ACC112 (cell line): Measurements from ENCODE around the gene SETD5.

Experiments used
- H2AFZ ChIP-seq: fragments of 200-600 bp; sonication (generic); one replicate; pipeline ENCODE4 v1.6.0; 2017; ENCODE audit warnings: antibody characterized with exemption, low read length; ENCODE audit not compliant: unreplicated experiment
- H3K27ac ChIP-seq: fragments of 200-600 bp; sonication (generic); 2 replicates; pipeline ENCODE4 v1.5.1; 2014; ENCODE audit warnings: low read depth, mild to moderate bottlenecking, antibody characterized with exemption, low read length, moderate library complexity
- H3K27me3 ChIP-seq: fragments of 200-600 bp; sonication (generic); 2 replicates; pipeline ENCODE4 v1.6.1; 2014; ENCODE audit warnings: mild to moderate bottlenecking, antibody characterized with exemption, low read length, moderate library complexity, mixed read lengths; ENCODE audit not compliant: insufficient read depth
- H3K36me3 ChIP-seq: fragments of 200-600 bp; sonication (generic); 2 replicates; pipeline ENCODE4 v1.6.1; 2016; ENCODE audit warnings: mild to moderate bottlenecking, antibody characterized with exemption, low read length, moderate library complexity, mixed read lengths; ENCODE audit not compliant: insufficient read depth
- H3K4me1 ChIP-seq: fragments of 200-600 bp; sonication (generic); one replicate; pipeline ENCODE4 v1.6.1; 2016; ENCODE audit warnings: low read length, mixed read lengths; ENCODE audit not compliant: insufficient read depth, unreplicated experiment, control insufficient read depth
- H3K4me3 ChIP-seq: fragments of 200-600 bp; sonication (generic); 2 replicates; pipeline ENCODE4 v1.5.1; 2014; ENCODE audit warnings: mild to moderate bottlenecking, low read depth, low read length
- H3K79me2 ChIP-seq: fragments of 200-600 bp; sonication (generic); one replicate; pipeline ENCODE4 v1.6.0; 2016; ENCODE audit warnings: low read length; ENCODE audit not compliant: control insufficient read depth, unreplicated experiment, insufficient read depth

The SETD5 gene

DNA sequence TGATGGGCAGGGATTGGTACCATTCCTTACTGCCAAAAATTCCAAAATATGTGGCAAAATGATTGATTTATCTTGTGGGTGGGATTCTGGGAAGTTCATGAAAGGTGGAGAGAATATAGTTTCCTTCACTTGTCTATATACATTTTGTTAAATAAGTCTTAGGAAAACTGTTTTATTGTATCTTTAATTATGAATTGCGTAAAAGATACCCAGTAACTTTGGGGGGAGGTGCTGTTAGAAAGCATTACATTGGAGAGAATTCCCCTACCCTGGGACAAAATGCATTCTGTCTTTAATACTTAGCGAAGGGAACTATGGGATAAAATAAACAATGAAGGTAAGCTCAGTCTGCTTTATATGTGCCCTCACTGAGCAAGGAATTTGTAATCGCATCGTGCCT is 4.6 kb downstream of the SETD5 start:
- H3K79me2 ChIP-seq, result peaks cover 93% of the 10 kb centered on the region
- no peak overlapping the region for H2AFZ ChIP-seq
- peak overlapping the region; percentile 34; the same call in 1 of the 2 replicates for H3K27ac ChIP-seq
- H3K27me3 ChIP-seq, result no peaks in the 10 kb centered on the region
- H3K4me1 ChIP-seq, result peaks cover 41% of the 10 kb centered on the region
- no peaks in the 10 kb centered on the region for H3K36me3 ChIP-seq
- H3K4me3 ChIP-seq, result peak overlapping the region; percentile 96

DNA sequence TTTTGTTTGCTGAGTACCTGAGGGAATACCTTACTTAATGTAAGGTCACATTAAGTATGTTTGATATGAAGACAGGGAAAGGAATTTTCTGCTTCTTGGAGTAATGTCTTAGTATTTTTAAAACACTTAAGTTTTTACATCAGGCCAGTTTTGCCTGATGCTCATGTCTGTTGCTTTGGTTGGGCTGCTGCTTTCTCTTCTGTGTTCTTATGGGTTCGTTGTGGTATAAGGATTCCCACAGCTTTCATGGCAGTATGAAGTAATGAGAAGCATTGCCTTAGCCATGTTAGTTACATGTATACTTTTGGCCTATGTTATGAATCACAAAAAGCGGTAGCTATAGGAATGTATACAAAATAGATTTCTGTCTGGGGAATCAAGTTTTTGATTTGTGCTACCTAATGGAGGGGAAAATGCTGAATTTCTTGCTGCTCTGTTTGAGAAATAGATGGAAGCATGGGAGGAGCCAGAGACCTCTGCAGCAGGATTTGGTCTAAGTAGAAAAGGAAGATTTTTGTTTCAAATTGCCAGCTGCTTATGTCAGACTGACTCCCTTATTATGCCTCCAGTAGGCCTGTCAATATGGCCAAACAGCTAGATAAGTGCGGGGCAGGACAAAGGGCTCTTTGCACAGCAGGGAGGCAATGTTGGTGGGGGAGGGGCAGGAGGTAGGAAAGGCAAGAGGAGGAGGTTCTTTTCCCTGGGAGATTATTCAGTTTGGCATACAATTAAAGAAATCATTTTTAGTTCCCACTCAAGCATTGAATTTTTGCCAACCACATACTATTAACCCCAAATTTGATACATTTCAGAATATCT is 5.2 kb downstream of the SETD5 start:
- Histone ChIP-seq H3K36me3 (no peaks in the 10 kb centered on the region), H3K4me1 (peaks cover 41% of the 10 kb centered on the region), H2AFZ (no peak overlapping the region), H3K27ac (peak overlapping the region; percentile 34; the same call in 1 of the 2 replicates), H3K27me3 (no peaks in the 10 kb centered on the region), H3K79me2 (peaks cover 100% of the 10 kb centered on the region), H3K4me3 (peak overlapping the region; percentile 96)

DNA sequence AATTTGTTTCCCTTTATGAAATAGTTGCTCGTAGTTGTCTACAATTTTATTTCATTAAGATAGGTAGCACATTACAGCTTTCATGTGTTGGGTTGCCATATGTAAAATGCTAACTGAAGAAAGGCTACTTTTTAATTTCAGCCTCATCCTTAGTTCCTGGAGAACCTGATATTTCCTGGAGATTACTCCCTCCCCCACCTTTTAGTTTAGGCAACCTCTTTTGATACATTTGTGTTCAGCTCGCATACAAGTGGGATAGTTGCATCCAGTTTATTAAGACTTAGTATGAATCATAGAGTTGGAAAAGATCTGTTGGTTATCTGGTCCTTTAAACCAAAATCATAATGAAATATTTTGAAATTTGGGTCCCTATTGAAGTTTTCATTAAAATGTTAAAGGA is 6.0 kb downstream of the SETD5 start:
- peaks cover 100% of the 10 kb centered on the region for H3K79me2 ChIP-seq
- H3K27me3 ChIP-seq, result no peaks in the 10 kb centered on the region
- H3K27ac ChIP-seq, result no peak overlapping the region
- peaks cover 41% of the 10 kb centered on the region for H3K4me1 ChIP-seq
- no peaks in the 10 kb centered on the region for H3K36me3 ChIP-seq
- H3K4me3 ChIP-seq, result peak overlapping the region; percentile 96; the same call in 1 of the 2 replicates
- no peak overlapping the region for H2AFZ ChIP-seq

DNA sequence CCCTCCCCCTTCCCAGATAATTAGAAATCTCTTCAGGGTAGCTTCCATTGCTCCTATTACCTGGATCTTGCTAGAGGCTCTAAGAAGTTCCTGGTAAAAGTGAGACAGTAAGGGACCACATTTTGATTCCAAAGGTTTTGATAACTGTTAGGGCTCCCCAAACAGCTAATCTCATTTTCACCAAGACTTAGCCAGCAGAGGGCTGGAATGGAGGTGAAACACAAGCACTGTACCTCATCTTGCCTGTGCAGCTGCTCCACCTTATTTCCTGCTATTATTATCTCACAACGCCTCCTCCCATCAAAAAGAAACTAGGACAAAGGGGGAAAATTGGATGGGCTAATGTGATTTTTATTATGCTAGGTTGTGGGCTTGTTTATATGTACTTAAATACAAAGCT is 7.3 kb downstream of the SETD5 start:
- Histone ChIP-seq H3K79me2 (peaks cover 99% of the 10 kb centered on the region), H3K27ac (no peak overlapping the region), H3K36me3 (peaks cover 7% of the 10 kb centered on the region), H3K4me3 (no peak overlapping the region), H2AFZ (no peak overlapping the region), H3K27me3 (no peaks in the 10 kb centered on the region), H3K4me1 (peaks cover 41% of the 10 kb centered on the region)

DNA sequence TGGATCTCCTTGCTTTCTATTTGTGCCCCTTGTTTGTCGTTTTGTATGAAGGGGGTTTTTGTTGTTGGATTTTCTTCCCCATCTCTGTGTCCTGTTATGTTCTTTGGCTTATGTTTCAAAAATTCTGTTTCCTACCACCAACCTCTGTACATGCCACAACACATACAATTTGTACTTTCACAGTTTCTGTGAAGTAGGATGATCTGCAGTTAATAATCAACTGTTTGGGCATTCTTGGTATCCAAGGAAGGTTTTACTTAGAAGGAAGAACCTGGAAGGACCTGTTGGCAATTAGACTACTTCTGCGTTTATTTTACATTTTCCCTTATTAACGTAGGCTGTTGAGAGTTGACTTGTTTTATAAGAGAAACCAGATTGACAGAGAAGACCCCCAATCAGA is 8.3 kb downstream of the SETD5 start:
- no peaks in the 10 kb centered on the region for H3K27me3 ChIP-seq
- H3K4me3 ChIP-seq, result no peak overlapping the region
- peaks cover 38% of the 10 kb centered on the region for H3K4me1 ChIP-seq
- H3K27ac ChIP-seq, result no peak overlapping the region
- peaks cover 7% of the 10 kb centered on the region for H3K36me3 ChIP-seq
- no peak overlapping the region for H2AFZ ChIP-seq
- H3K79me2 ChIP-seq, result peaks cover 99% of the 10 kb centered on the region

DNA sequence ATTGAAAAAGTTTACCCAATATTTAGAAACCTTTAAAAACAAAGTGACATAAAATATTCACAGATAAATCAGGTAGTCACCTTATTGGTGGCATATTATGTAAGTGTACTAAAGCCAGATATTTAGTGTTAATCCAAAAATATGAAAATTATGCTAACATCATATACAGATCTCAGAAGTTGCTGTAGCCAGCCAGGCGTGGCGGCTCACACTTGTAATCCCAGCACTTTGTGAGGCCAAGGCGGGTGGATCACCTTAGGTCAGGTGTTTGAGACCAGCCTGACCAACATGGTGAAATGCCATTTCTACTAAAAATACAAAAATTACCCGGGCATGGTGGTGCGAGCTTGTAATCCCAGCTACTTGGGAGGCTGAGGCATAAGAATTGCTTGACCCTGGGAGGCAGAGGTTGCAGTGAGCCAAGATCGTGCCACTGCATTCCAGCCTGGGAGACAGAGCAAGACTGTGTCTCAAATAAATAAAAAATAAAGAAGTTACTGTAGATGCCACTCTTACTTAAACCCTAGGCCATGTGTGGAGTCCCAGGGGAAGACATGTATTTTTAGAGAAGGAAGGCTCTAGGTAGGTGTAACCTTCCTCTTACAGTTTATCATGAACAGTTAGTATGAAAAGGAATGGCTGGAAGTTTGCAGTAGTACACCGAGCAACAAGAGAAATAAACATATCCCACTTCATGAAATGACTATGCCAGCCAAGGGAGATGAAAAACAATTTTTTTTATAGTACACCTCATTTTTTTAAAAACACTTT is 9.6 kb downstream of the SETD5 start:
- Histone ChIP-seq H3K4me3 (no peak overlapping the region), H3K27ac (no peak overlapping the region), H3K4me1 (peaks cover 36% of the 10 kb centered on the region), H3K36me3 (peaks cover 7% of the 10 kb centered on the region), H2AFZ (no peak overlapping the region), H3K27me3 (no peaks in the 10 kb centered on the region), H3K79me2 (peaks cover 99% of the 10 kb centered on the region)

DNA sequence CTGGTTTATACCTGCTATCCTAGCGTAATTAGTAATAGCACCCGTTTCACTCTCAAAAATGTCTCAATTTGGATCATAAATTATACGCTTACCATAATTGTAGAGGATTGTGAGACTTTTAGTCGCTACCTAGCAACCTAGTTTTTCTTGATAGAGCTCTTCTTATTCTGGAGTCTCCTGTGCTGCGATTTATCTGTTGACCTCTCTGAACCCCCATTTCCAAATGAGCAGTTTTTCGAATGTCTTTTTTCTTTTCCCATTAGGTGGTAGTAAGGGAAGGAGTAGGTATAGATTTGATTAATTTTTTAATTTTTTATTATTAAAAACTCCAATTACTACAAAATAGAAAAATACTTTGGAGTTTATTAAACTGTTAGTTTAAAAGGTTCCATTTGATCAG is 10.6 kb downstream of the SETD5 start:
- peaks cover 99% of the 10 kb centered on the region for H3K79me2 ChIP-seq
- H3K36me3 ChIP-seq, result peaks cover 7% of the 10 kb centered on the region
- H2AFZ ChIP-seq, result no peak overlapping the region
- H3K4me1 ChIP-seq, result peaks cover 30% of the 10 kb centered on the region
- no peaks in the 10 kb centered on the region for H3K27me3 ChIP-seq
- H3K4me3 ChIP-seq, result no peak overlapping the region
- no peak overlapping the region for H3K27ac ChIP-seq

DNA sequence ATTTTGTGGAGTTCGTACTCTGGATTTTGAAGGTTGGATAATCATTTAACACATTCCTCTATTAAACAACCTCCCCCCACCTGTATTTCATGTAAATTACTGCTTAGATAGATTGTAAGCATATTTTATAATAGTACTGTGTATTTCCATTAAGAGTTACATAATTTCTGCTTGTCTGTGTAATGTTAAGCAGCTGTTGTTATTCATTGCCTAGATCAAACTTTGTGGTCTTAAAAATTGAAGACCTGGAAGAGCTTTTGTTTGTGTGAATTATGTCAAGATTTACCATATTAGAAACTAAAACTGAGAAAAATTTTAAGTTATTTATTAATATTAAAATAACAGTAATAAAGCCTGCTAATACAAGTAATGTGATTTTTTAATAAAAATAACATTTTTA is 11.1 kb downstream of the SETD5 start:
- Histone ChIP-seq H3K79me2 (peaks cover 99% of the 10 kb centered on the region), H3K27me3 (no peaks in the 10 kb centered on the region), H3K4me1 (peaks cover 25% of the 10 kb centered on the region), H2AFZ (no peak overlapping the region), H3K27ac (no peak overlapping the region), H3K36me3 (peaks cover 7% of the 10 kb centered on the region), H3K4me3 (no peak overlapping the region)

DNA sequence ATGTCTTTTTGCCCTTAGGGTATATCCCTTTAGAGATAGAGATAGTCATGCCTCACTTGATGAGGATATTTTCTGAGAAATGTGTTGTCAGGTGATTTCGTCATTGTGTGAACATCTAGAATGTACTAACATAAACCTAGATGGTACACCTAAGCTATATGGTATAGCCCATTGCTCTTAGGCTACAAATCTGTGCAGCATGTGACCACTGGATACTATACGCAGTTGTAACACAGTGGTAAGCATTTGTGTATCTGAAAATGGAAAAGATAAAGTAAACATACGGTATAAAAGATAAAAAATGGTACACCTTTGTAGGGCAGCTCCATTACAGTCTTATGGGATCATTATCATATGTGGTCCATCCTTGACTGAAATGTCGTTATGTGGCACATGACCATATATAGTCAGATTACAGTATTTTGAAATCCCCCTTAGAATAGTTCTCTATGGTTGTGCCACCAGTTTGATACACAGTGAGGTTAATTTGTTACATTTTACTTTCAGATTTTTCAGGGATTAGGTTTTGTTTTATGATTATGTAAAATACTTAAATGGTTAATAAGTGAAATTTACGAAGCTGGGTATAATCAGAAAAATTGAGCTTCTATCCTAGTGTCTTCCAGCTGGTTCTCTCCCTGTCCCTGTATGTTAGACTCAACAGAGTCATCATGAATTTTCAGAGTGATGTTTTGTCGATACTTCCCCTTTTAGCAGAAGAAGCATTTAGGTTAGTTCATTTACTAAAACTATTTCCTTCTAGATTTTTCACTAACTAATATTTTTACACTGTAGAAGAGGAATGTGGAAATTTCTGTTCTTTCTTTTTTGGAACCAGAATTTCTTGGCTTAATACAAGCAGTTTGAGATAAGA is 12.8 kb downstream of the SETD5 start:
- peaks cover 19% of the 10 kb centered on the region for H3K4me1 ChIP-seq
- peaks cover 99% of the 10 kb centered on the region for H3K79me2 ChIP-seq
- H2AFZ ChIP-seq, result no peak overlapping the region
- peaks cover 7% of the 10 kb centered on the region for H3K36me3 ChIP-seq
- no peaks in the 10 kb centered on the region for H3K27me3 ChIP-seq
- H3K27ac ChIP-seq, result no peak overlapping the region
- no peak overlapping the region for H3K4me3 ChIP-seq

DNA sequence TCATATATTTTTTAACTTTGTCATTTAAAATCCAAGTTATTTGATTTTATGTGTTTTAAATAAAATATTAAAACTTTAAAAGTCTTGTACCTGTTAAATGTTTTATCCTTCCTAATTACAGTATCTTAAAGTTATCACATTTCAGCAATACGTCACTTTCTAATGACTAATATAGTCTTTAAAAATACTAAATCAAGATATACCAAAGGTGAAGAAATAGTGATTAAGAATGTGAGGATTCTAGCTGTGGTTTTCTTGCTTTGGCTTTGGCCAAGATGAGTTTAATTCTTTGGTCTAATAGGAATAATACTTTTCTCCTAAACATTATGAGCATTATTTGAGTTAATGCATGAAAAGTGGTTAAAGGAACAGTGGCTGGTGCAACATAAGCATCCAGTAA is 13.9 kb downstream of the SETD5 start:
- Histone ChIP-seq H3K27ac (no peak overlapping the region), H3K27me3 (no peaks in the 10 kb centered on the region), H3K79me2 (peaks cover 99% of the 10 kb centered on the region), H3K4me3 (no peak overlapping the region), H3K36me3 (peaks cover 7% of the 10 kb centered on the region), H2AFZ (no peak overlapping the region), H3K4me1 (peaks cover 27% of the 10 kb centered on the region)
